DOHH2 (cell line): ENCODE data around the gene PDE6D.

Source experiments
- EZH2phosphoT487 ChIP-seq: fragments of 200-600 bp; sonication (generic); IDR thresholded peaks from 2 replicates; pipeline ENCODE4 v1.6.1; 2017; ENCODE audit warnings: borderline replicate concordance, mild to moderate bottlenecking, antibody characterized with exemption, low read length, moderate library complexity, mixed read lengths
- TF ChIP-seq, protein P1 (sequence below): fragments of 200-600 bp; sonication (generic); IDR thresholded peaks from one replicate; pipeline ENCODE4 v1.5.1; 2014; ENCODE audit warnings: antibody characterized with exemption, mild to moderate bottlenecking, low read depth, low read length; ENCODE audit not compliant: poor library complexity, severe bottlenecking

- TF ChIP-seq, protein P1, sequence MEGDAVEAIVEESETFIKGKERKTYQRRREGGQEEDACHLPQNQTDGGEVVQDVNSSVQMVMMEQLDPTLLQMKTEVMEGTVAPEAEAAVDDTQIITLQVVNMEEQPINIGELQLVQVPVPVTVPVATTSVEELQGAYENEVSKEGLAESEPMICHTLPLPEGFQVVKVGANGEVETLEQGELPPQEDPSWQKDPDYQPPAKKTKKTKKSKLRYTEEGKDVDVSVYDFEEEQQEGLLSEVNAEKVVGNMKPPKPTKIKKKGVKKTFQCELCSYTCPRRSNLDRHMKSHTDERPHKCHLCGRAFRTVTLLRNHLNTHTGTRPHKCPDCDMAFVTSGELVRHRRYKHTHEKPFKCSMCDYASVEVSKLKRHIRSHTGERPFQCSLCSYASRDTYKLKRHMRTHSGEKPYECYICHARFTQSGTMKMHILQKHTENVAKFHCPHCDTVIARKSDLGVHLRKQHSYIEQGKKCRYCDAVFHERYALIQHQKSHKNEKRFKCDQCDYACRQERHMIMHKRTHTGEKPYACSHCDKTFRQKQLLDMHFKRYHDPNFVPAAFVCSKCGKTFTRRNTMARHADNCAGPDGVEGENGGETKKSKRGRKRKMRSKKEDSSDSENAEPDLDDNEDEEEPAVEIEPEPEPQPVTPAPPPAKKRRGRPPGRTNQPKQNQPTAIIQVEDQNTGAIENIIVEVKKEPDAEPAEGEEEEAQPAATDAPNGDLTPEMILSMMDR = peak; percentile 87
- no peak for TF ChIP-seq EZH2phosphoT487
Measured at GRCh38 chr2:231800493-231801091, 19.5 kb upstream of the PDE6D start.
